GM21423 (cell line): ENCODE results near the gene EEF2.
A peak's percentile ranks its signal among the peaks of the same experiment; 100 is the strongest.

Source experiments
- ATAC-seq: cut with Tn5 transposase; IDR thresholded peaks from one replicate; pipeline ENCODE4 v1.9.1; 2021; ENCODE audit warnings: mild to moderate bottlenecking, moderate library complexity; ENCODE audit not compliant: unreplicated experiment

Gene EEF2

DNA sequence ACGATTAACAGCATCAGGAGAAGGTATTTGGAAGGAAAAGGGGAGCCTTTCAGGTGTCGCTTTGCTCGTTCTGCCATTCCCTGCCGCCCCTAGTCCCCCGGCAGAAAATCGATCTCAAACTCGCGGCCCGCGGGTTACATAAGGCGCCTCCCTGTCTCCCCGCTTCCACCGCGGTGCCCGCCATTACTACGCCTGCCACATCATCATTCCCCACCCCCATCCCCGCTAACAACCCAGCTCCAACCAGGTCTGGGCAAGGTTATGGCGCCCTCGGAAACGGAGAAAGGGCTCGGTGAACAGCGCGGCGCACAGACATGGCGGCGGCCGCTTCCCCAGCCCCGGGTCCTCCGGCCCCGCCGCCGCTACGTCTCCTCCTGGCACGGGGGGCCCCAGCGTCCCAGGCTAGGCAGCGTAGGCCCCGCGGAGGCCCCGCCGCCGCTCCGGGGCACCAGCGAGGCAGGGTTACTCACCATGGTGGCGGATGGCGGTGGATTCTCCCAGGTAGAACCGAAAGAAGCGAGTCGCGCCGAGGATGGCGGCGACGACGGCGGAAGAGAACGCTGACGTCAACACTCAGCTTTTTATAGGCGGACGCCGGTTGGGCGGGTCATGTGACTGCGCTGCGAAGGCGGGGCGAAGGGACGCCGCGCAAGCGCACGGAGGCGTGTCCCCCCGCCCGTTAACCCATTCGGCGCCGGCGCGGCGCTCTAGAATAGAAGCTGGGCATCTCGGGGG, at the start of gene EEF2:
EEF2 (minus strand) TSS at position 556 of the 735 bp plus-strand sequence; CDS start at position 473, 83 bp downstream.
- ATAC-seq, result peak; percentile 58

- no peak for ATAC-seq
These were observed 49.1 kb upstream of the EEF2 start for GRCh38 chr19:4034048-4035017.

GRCh38 chr19:4033028-4033956, 48.0 kb upstream of the EEF2 start:
- ATAC-seq, result no peak

- no peak for ATAC-seq
These were observed 47.2 kb upstream of the EEF2 start for GRCh38 chr19:4032436-4032835.

DNA sequence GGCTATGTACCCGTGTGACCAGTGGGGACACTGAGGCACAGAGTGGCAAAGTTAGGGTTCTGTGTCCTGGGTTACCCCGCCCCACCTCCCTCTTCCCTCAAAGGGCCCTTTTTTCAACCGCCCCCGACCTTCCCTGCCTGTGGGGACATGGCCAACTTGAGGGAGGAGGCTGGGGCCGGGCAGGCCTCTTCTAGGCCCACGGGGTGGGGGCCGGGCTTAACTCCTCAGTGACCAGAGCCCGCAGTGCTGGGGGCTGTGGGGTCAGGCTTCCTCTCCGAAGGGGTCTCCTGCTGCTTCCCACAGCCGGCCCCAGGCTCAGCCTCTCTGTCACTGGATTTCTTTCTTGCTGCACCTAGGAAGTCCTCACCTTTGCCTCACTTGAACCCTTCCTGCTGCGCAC, 46.2 kb upstream of the EEF2 start:
- no peak for ATAC-seq

GRCh38 chr19:4030981-4031380, 45.7 kb upstream of the EEF2 start:
- ATAC-seq, result no peak

GRCh38 chr19:4030552-4030951, 45.3 kb upstream of the EEF2 start:
- ATAC-seq, result no peak

DNA sequence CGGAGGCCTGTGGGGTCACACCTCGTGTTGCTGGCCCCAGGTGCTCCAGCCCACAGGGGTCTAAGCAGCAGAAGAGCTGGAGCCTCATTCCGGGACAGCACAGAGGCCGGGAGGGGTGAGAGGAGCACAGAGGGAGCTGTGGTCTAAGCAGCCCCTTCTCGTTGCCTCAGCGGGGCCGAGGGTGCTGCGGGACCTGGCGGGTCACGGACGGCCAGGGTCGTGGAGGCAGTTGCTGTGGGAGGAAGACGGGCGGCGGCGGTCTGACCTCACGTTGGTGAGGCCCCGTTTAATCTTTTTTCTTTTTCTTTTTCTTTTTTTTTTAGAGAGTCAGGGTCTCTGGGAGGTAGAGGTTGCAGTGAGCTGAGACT, 44.0 kb upstream of the EEF2 start:
- no peak for ATAC-seq

DNA sequence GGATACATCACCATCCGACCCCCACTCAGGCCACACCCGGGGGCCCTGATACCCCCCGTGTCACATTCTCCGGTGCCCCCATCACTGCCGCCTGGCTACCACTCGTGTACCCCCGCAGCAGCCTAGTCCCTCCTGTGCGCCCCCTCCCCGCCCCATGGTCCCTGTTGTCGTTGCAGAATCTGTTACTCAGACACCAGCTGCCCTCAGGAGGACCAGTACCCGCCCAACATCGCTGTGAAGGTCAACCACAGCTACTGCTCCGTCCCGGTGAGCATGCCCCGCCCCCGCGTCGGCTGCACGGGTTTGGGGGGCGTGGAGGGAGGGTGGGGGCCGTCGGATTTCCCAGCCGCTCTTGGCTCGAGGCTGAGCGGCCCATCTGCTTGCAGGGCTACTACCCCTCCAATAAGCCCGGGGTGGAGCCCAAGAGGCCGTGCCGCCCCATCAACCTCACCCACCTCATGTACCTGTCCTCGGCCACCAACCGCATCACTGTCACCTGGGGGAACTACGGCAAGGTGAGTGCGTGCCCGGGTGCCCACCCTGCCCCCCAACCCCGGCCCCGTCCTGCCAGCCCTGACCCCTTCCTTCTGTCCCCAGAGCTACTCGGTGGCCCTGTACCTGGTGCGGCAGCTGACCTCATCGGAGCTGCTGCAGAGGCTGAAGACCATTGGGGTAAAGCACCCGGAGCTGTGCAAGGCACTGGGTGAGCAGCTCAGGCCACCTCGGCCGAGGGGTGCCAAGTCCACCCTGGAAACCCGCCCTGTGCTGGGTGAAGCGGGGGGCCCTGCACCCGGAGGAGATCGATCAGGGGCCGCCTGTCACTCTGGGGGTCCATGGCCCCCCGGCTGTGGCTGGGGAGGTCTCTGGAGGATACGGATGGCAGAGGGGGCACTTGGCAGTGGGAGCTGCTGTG, 43.3 kb upstream of the EEF2 start:
- ATAC-seq, result no peak

DNA sequence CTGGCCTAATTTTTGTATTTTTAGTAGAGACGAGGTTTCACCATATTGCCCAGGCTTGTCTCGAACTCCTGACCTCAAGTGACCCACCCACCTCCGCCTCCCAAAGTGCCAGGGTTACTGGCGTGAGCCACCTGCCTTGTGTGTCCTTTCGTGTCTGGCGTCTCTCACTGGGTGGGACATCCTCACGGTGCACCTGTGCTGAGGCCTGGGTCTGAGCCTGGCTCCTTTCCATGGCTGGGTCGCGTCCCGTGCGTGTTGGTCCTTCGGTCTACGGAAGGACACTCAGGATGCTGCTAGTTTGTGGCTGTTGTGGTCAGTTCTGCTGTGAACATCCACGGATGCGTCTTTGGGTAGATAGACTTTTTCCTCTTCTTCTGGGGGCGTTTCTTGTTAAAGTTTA, 41.9 kb upstream of the EEF2 start:
- no peak for ATAC-seq

- no peak for ATAC-seq
These were observed 40.1 kb upstream of the EEF2 start for GRCh38 chr19:4025317-4025716.

GRCh38 chr19:4023600-4024398, 38.5 kb upstream of the EEF2 start:
- no peak for ATAC-seq

DNA sequence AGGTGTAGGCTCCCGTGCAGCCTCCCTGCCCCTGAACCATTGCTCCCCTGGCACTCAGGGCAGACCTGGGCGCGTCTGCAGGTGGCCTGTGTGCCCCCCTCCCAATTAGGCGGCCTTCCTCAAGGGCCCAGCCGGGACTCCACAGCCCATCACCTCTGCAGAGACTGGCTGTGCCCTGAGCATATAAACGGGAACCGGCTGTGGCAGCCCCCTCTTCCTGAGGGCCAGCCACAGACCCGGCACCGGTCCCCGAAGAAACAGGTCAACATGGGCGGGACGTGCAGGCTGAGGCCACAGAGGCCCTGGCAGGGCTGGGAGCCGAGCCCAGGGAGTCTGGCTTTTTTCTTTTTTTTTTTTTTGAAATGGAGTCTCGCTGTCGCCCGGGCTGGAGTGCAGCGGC, 34.3 kb upstream of the EEF2 start:
- no peak for ATAC-seq

- no peak for ATAC-seq
These were observed 33.7 kb upstream of the EEF2 start for GRCh38 chr19:4018775-4019504.

- ATAC-seq, result no peak
These were observed 32.9 kb upstream of the EEF2 start for GRCh38 chr19:4018140-4018613.

GRCh38 chr19:4016903-4017638, 31.8 kb upstream of the EEF2 start:
- no peak for ATAC-seq

DNA sequence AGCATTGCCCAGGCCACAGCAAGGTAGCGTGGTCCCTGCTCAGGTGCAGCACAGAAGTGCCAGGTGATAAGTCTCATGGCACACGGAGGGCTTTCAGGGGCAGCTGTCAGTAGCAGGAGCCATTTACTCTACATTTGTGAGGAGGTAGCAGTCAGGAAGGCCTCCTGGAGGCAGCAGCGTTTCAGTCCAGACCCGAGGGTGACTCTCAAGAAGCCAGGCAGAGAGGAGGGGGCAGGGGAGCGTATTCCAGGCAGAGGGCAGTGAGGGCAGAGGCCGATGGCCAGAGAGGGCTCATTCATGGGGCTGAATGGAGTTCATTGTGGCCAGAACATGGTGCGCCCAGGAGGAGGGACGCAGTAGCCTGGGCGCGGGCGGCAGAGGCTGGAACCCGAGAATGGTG, 31.2 kb upstream of the EEF2 start:
- no peak for ATAC-seq
